Neuronal stem cell (in vitro differentiated cells): ENCODE data around the gene CCDC87.
A peak's percentile ranks its signal among the peaks of the same experiment; 100 is the strongest.

Source experiments
- DNase-seq: peaks from one replicate; pipeline ENCODE4 v3.0.0-alpha.2; 2013; ENCODE audit warnings: low spot score
- H2AFZ ChIP-seq: one replicate; pipeline ENCODE4 v1.6.1; 2013; ENCODE audit warnings: mild to moderate bottlenecking, low read length, inconsistent platforms
- H2AK5ac ChIP-seq: 2 replicates; pipeline ENCODE4 v1.6.1; 2013; ENCODE audit warnings: low read depth, mild to moderate bottlenecking, inconsistent platforms, low read length, moderate library complexity, mixed read lengths
- H2BK120ac ChIP-seq: 2 replicates; pipeline ENCODE4 v1.6.1; 2013; ENCODE audit warnings: low read depth, mild to moderate bottlenecking, inconsistent platforms, low read length, moderate library complexity, mixed read lengths
- H2BK12ac ChIP-seq: one replicate; pipeline ENCODE4 v1.6.1; 2013; ENCODE audit warnings: low read length, inconsistent platforms
- H2BK15ac ChIP-seq: 2 replicates; pipeline ENCODE4 v1.6.1; 2013; ENCODE audit warnings: mild to moderate bottlenecking, low read length, inconsistent platforms, mixed read lengths
- H2BK5ac ChIP-seq: one replicate; pipeline ENCODE4 v1.6.1; 2013; ENCODE audit warnings: inconsistent platforms, mild to moderate bottlenecking, low read length, moderate library complexity
- H3K14ac ChIP-seq: one replicate; pipeline ENCODE4 v1.6.1; 2013; ENCODE audit warnings: low read length, inconsistent platforms
- H3K18ac ChIP-seq: 2 replicates; pipeline ENCODE4 v1.6.1; 2013; ENCODE audit warnings: low read length, inconsistent platforms
- H3K23ac ChIP-seq: 2 replicates; pipeline ENCODE4 v1.6.1; 2013; ENCODE audit warnings: low read depth, mild to moderate bottlenecking, mixed read lengths, low read length, inconsistent platforms; ENCODE audit not compliant: poor library complexity
- H3K27ac ChIP-seq: replicated peaks from 3 replicates; pipeline ENCODE4 v1.5.1; 2013; ENCODE audit warnings: low read length, inconsistent platforms
- H3K27me3 ChIP-seq, 3 experiments: 2 replicates each; pipeline ENCODE4 v1.6.1; 2013; ENCODE audit warnings: low read length in 3 of 3, mild to moderate bottlenecking in 2 of 3, inconsistent platforms in 1 of 3, low read depth in 1 of 3, mixed read lengths in 1 of 3, moderate library complexity in 1 of 3; ENCODE audit not compliant: control insufficient read depth in 3 of 3, insufficient read depth in 3 of 3
- H3K36me3 ChIP-seq, 2 donors: replicated peaks in 1 of 2; 2 replicates each; pipeline ENCODE4 v1.6.1; 2013; ENCODE audit warnings: low read length in 2 of 2; ENCODE audit not compliant: control insufficient read depth in 2 of 2, insufficient read depth in 2 of 2
- H3K4ac ChIP-seq: 2 replicates; pipeline ENCODE4 v1.6.1; 2013; ENCODE audit warnings: inconsistent platforms, mild to moderate bottlenecking, low read length, moderate library complexity
- H3K4me1 ChIP-seq, 2 donors: 1 replicate in 1 of 2; 2 replicates in 1 of 2; pipeline ENCODE4 v1.6.1; 2013; ENCODE audit warnings: low read length in 2 of 2, low read depth in 1 of 2; ENCODE audit not compliant: control insufficient read depth in 2 of 2, insufficient read depth in 1 of 2
- H3K4me2 ChIP-seq: one replicate; pipeline ENCODE4 v1.6.1; 2013; ENCODE audit warnings: mild to moderate bottlenecking, low read length, inconsistent platforms; ENCODE audit not compliant: insufficient read depth, poor library complexity, severe bottlenecking
- H3K4me3 ChIP-seq, 2 donors: 2 replicates each; pipeline ENCODE4 v1.5.1; 2013; ENCODE audit warnings: low read length in 2 of 2, mild to moderate bottlenecking in 2 of 2, inconsistent platforms in 1 of 2, moderate library complexity in 1 of 2
- H3K79me1 ChIP-seq: one replicate; pipeline ENCODE4 v1.6.1; 2013; ENCODE audit warnings: low read depth, mild to moderate bottlenecking, inconsistent platforms, low read length, moderate library complexity
- H3K9ac ChIP-seq: one replicate; pipeline ENCODE4 v1.6.1; 2013; ENCODE audit warnings: mild to moderate bottlenecking, low read depth, low read length, inconsistent platforms; ENCODE audit not compliant: poor library complexity
- H3K9me3 ChIP-seq, 2 donors: replicated peaks in 1 of 2; 2 replicates each; pipeline versions ENCODE3 to v1.6.1; 2013; ENCODE audit warnings: low read length in 2 of 2, mild to moderate bottlenecking in 2 of 2, inconsistent platforms in 1 of 2, low read depth in 1 of 2, mixed read lengths in 1 of 2, moderate library complexity in 1 of 2; ENCODE audit not compliant: control insufficient read depth in 2 of 2, insufficient read depth in 1 of 2
- H4K8ac ChIP-seq: one replicate; pipeline ENCODE4 v1.6.1; 2013; ENCODE audit warnings: low read depth, mild to moderate bottlenecking, inconsistent platforms, low read length, moderate library complexity
- H4K91ac ChIP-seq: one replicate; pipeline ENCODE4 v1.6.1; 2013; ENCODE audit warnings: low read length, low read depth, mild to moderate bottlenecking, inconsistent platforms; ENCODE audit not compliant: poor library complexity
- WGBS, 2 donors: extraction: QIAGEN DNeasy Blood & Tissue Kit; methylation state at CpG; one replicate each; pipeline ENCODE4 v1.1.7; 2013; ENCODE audit warnings: missing lambda C conversion rate in 2 of 2, mixed read lengths in 1 of 2; ENCODE audit not compliant: insufficient read length in 2 of 2, insufficient replicate concordance in 1 of 2; ENCODE audit errors: extremely low coverage in 2 of 2; 5-methylcytosine and 5-hydroxymethylcytosine counted together

CCDC87 gene

GRCh38 chr11:66555416-66555815 is 37.4 kb downstream of the CCDC87 start:
- DNase-seq: no peak
- Histone ChIP-seq H4K91ac (no peak overlapping the region), H3K9ac (no peak overlapping the region), H3K27me3 (peaks cover 0 to 14% (median 0%) of the 10 kb centered on the region in 3 experiments), H3K4me3 (peak overlapping the region in 1 of 2 donors; percentile 6), H2AFZ (no peak overlapping the region), H2BK120ac (no peak overlapping the region), H4K8ac (no peak overlapping the region), H3K4me2 (no peak overlapping the region), H2BK5ac (peak overlapping the region; percentile 66), H3K4me1 (peaks cover 0 to 4% of the 10 kb centered on the region in 2 donors), H3K18ac (peak overlapping the region; percentile 64), H3K79me1 (no peaks in the 10 kb centered on the region), H2BK12ac (no peak overlapping the region), H3K27ac (no peak overlapping the region), H3K14ac (peak overlapping the region; percentile 71), H3K36me3 (peaks cover 0 to under 1% of the 10 kb centered on the region in 2 donors), H2AK5ac (no peak overlapping the region), H3K4ac (no peak overlapping the region), H2BK15ac (peak overlapping the region; percentile 75), H3K9me3 (no peaks in the 10 kb centered on the region), H3K23ac (no peak overlapping the region)
- no CpG with 5 or more reads among the region's 3 CpGs for WGBS, 2 donors

GRCh38 chr11:66554602-66555001 is 38.3 kb downstream of the CCDC87 start:
- H3K27ac ChIP-seq: no peak overlapping the region

GRCh38 chr11:66550887-66551286 is 42.0 kb downstream of the CCDC87 start:
- WGBS, 2 donors: no CpG with 5 or more reads among the region's 4 CpGs
- H3K23ac ChIP-seq: no peak overlapping the region

More at GRCh38 chr11:66554602-66555001, 38.3 kb downstream of the CCDC87 start:
- Histone ChIP-seq H4K91ac (no peak overlapping the region), H3K27me3 (peaks cover 0 to 14% (median 0%) of the 10 kb centered on the region in 3 experiments), H2BK12ac (no peak overlapping the region), H3K4ac (no peak overlapping the region), H3K4me1 (peaks cover 0 to 4% of the 10 kb centered on the region in 2 donors), H2BK5ac (peak overlapping the region; percentile 71), H3K4me2 (no peak overlapping the region), H3K23ac (no peak overlapping the region), H2BK120ac (no peak overlapping the region), H2AFZ (no peak overlapping the region), H3K79me1 (no peaks in the 10 kb centered on the region), H3K18ac (peak overlapping the region; percentile 19), H2AK5ac (no peak overlapping the region), H3K36me3 (no peaks in the 10 kb centered on the region), H3K9ac (no peak overlapping the region), H3K4me3 (no peak overlapping the region), H3K9me3 (no peaks in the 10 kb centered on the region), H2BK15ac (no peak overlapping the region), H4K8ac (no peak overlapping the region), H3K14ac (no peak overlapping the region)
- no peak for DNase-seq
- WGBS, 2 donors: no CpG with 5 or more reads among the region's 5 CpGs

GRCh38 chr11:66549696-66550095 is 43.2 kb downstream of the CCDC87 start:
- Histone ChIP-seq H3K9me3 (no peaks in the 10 kb centered on the region), H3K27ac (no peak overlapping the region), H2AK5ac (no peak overlapping the region), H3K23ac (no peak overlapping the region), H2BK15ac (no peak overlapping the region), H2AFZ (no peak overlapping the region), H2BK12ac (no peak overlapping the region), H4K8ac (no peak overlapping the region), H2BK120ac (no peak overlapping the region), H4K91ac (no peak overlapping the region), H3K4me2 (no peak overlapping the region), H3K79me1 (no peaks in the 10 kb centered on the region), H3K27me3 (peaks cover 0 to 3% (median 0%) of the 10 kb centered on the region in 3 experiments), H3K9ac (no peak overlapping the region), H3K4ac (no peak overlapping the region), H2BK5ac (no peak overlapping the region), H3K14ac (no peak overlapping the region), H3K4me3 (no peak overlapping the region), H3K18ac (no peak overlapping the region), H3K36me3 (no peaks in the 10 kb centered on the region), H3K4me1 (peaks cover 10 to 26% of the 10 kb centered on the region in 2 donors)
- WGBS, 2 donors: no CpG with 5 or more reads among the region's 3 CpGs
- DNase-seq: no peak

More at GRCh38 chr11:66550887-66551286, 42.0 kb downstream of the CCDC87 start:
- H3K14ac ChIP-seq: no peak overlapping the region
- H3K36me3 ChIP-seq: no peaks in the 10 kb centered on the region
- H2BK5ac ChIP-seq: no peak overlapping the region
- no peak overlapping the region for H3K9ac ChIP-seq
- H3K79me1 ChIP-seq: no peaks in the 10 kb centered on the region
- DNase-seq: no peak
- no peak overlapping the region for H3K27ac ChIP-seq
- no peak overlapping the region for H3K18ac ChIP-seq
- peak overlapping the region; percentile 56 for H2AK5ac ChIP-seq
- no peak overlapping the region for H2BK12ac ChIP-seq
- H2BK120ac ChIP-seq: no peak overlapping the region
- H3K27me3 ChIP-seq: peaks cover 0 to 14% (median 0%) of the 10 kb centered on the region in 3 experiments
- no peak overlapping the region for H2AFZ ChIP-seq
- no peak overlapping the region for H3K4me3 ChIP-seq
- peaks cover 10 to 26% of the 10 kb centered on the region in 2 donors for H3K4me1 ChIP-seq
- no peak overlapping the region for H2BK15ac ChIP-seq
- no peak overlapping the region for H3K4ac ChIP-seq
- H4K8ac ChIP-seq: no peak overlapping the region
- H3K4me2 ChIP-seq: no peak overlapping the region
- no peaks in the 10 kb centered on the region for H3K9me3 ChIP-seq
- H4K91ac ChIP-seq: no peak overlapping the region
